AG09309 (cell line): ENCODE results near the gene PSMD5.

Source experiments
- DNase-seq: peaks from one replicate; pipeline ENCODE4 v3.0.0-alpha.2; 2010; ENCODE audit warnings: low read depth
- H3K4me3 ChIP-seq: 2 replicates; pipeline ENCODE4 v1.5.1; 2011; ENCODE audit warnings: mild to moderate bottlenecking, low read depth, low read length, moderate library complexity; ENCODE audit not compliant: control insufficient read depth
- TF ChIP-seq, protein P1 (sequence below): IDR thresholded peaks from 2 replicates; pipeline ENCODE4 v1.5.1; 2011; ENCODE audit warnings: mild to moderate bottlenecking, low read depth, low read length, inconsistent platforms; ENCODE audit not compliant: insufficient read depth, control insufficient read depth; ENCODE audit errors: missing control alignments

PSMD5 gene

DNA sequence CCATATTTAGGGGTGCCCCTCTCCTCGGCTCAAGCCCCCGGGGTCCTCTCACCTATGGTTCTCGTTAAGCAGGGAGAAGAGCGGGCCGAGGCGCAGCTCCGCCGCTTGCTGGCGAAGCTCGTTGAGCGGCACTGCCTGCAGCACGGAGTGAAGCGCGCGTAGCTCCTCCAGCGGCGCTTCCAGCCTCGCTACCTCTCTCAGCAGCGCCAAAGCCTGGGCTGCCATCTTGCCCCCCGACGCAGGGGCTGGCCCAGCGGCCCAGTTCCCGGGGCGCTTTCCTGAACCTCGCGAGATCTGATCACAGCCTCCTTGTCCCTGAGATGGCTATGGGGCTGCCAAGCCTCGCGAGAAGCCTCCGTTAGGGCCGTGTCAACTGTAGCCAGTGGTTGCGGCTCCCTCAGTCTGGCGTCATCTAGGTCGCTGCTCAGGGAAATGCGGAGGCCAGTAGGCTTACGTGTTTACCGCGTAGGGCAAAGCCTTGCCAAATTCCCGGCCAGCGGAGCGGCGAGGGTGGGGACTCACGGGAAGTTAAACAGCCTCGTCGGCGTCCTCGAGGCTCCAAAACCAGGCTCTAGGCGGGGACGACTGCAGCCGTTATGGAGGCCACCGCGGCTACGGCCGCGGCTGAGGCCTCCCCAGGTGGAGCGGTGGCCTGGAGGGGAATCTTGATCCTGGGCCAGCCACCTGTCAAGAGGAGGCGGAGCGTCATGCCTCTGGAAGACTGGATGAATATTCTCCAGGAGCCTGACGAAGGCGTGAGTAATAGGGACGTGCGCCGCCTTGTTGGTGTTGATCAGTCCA is at the start of gene PSMD5:
Gene PSMD5 (minus strand): TSS at position 238 of the 801 bp plus-strand sequence. CDS start 13 bp downstream, at position 225.
- peak within 1 kb of the TSS; percentile 66 for H3K4me3 ChIP-seq
- TF ChIP-seq, protein P1, sequence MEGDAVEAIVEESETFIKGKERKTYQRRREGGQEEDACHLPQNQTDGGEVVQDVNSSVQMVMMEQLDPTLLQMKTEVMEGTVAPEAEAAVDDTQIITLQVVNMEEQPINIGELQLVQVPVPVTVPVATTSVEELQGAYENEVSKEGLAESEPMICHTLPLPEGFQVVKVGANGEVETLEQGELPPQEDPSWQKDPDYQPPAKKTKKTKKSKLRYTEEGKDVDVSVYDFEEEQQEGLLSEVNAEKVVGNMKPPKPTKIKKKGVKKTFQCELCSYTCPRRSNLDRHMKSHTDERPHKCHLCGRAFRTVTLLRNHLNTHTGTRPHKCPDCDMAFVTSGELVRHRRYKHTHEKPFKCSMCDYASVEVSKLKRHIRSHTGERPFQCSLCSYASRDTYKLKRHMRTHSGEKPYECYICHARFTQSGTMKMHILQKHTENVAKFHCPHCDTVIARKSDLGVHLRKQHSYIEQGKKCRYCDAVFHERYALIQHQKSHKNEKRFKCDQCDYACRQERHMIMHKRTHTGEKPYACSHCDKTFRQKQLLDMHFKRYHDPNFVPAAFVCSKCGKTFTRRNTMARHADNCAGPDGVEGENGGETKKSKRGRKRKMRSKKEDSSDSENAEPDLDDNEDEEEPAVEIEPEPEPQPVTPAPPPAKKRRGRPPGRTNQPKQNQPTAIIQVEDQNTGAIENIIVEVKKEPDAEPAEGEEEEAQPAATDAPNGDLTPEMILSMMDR: no peak
- peak; percentile 95 for DNase-seq

GRCh38 chr9:120891884-120892747 is 49.4 kb upstream of the PSMD5 start:
- TF ChIP-seq, protein P1: no peak
- DNase-seq: no peak
- no peak overlapping the region for H3K4me3 ChIP-seq

DNA sequence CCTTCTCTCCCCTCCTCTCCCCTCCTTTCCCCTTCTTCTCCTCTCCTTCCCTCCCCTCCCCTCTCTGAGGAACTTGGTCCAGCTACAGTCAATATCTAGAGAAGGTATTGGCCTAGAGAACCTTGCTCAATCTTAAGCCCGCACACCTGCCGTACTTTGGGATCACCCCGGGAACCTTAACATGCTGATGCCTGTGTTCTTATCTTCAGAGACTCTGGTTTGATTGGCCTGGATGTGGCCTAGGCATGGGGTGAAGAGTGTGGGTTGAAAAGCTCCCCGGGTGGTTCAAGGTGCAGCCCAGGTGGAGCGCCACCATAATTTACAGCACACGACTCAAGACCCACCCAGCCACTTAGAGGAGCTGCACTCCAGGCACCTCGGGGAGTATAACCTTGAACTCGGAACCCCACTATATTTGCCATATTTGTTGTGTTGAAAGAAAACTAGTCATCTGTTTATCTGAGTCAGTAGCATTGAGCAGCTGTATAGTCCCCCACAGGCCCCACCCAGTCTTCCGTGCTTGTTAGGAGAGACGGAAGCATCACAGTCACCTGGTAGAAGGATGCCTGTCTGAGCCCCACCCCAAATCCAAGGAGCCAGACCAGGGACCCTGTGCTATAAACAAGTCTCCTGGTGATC is 48.6 kb upstream of the PSMD5 start:
- TF ChIP-seq, protein P1: no peak
- no peak for DNase-seq
- H3K4me3 ChIP-seq: no peak overlapping the region

DNA sequence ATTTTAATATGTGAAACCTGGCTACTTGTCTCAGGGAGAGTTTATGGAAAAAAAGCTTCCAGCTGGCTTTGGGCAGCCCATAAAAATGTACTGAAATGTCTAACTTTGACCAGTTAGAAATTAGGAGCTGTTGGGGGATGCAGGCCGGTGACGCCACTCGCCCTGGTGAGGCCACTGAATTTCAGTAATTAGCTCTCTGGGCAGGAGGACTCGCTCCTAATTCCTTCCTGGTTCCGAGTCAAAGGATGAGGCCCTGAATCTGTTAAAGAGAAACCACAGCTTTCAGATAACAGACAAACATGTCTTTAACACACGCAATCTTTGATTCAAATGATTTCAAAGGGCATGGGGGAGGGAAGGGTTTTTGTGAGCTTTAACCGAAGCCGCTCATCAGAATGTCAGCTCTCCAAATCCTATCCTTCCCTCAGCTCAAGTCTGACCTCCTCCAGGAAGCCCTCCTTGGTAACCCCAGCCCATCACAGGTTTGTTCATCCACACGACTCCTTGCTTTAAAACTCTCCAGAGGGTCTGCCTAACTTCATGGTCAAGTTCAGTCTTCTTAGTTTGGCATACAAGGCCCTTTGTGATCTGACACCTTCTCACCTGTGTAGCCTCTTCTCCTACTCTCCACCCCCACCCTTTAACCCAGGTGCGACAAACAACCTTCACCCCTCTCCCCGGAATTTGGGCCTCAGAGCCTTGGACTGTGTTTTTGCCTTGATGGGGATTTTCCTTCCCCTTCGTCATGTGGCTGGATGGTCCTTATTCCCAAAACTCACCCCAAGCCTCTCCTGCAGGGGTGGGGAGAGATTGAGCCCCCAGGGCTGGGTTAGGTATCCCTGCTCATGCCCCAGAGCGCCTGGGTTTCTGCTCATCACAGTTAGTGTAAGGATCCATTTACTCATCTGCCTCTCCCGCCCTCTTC is 47.9 kb upstream of the PSMD5 start:
- no peak overlapping the region for H3K4me3 ChIP-seq
- TF ChIP-seq, protein P1: no peak
- DNase-seq: no peak

GRCh38 chr9:120889606-120890271 is 47.0 kb upstream of the PSMD5 start:
- H3K4me3 ChIP-seq: no peak overlapping the region
- TF ChIP-seq, protein P1: no peak
- no peak for DNase-seq
